GM19193 (cell line): ENCODE results near the gene IL1A.

Source experiments
- POLR2A ChIP-seq: IDR thresholded peaks from 4 replicates; pipeline ENCODE4 v1.6.1; 2011; ENCODE audit not compliant: insufficient read depth, insufficient read length; ENCODE audit errors: extremely low read depth

IL1A gene

GRCh38 chr2:112784199-112785189 lies at the start of gene IL1A:
Gene IL1A, minus strand, starts transcription at chr2:112784493. Its CDS starts 723 bp downstream, at chr2:112783770.
- TF ChIP-seq POLR2A = peak; percentile 65

GRCh38 chr2:112833976-112834375 lies 49.7 kb upstream of the IL1A start:
- no peak for TF ChIP-seq POLR2A

GRCh38 chr2:112832841-112833638 lies 48.7 kb upstream of the IL1A start:
- TF ChIP-seq POLR2A = no peak

GRCh38 chr2:112831946-112832840 lies 47.9 kb upstream of the IL1A start:
- TF ChIP-seq POLR2A = no peak

- TF ChIP-seq POLR2A = no peak
Observed at GRCh38 chr2:112831513-112831845, 47.2 kb upstream of the IL1A start.

GRCh38 chr2:112830682-112831512 lies 46.6 kb upstream of the IL1A start:
- no peak for TF ChIP-seq POLR2A

GRCh38 chr2:112829961-112830681 lies 45.8 kb upstream of the IL1A start:
- TF ChIP-seq POLR2A = no peak

GRCh38 chr2:112829101-112829960 lies 45.0 kb upstream of the IL1A start:
- no peak for TF ChIP-seq POLR2A

- TF ChIP-seq POLR2A = no peak
Observed at GRCh38 chr2:112828251-112828691, 44.0 kb upstream of the IL1A start.

GRCh38 chr2:112827604-112828185 lies 43.4 kb upstream of the IL1A start:
- TF ChIP-seq POLR2A = no peak

- TF ChIP-seq POLR2A = no peak
Observed at GRCh38 chr2:112827009-112827408, 42.7 kb upstream of the IL1A start.

GRCh38 chr2:112825706-112826105 lies 41.4 kb upstream of the IL1A start:
- TF ChIP-seq POLR2A = no peak
